ENCODE data around the gene SLC22A12. TPM values are rescaled to one million over a fixed set of nuclear protein-coding genes. Genes with fewer than 3 reads are reported as not detected.

SLC22A12 gene
- total and polyA plus RNA-seq, 8 donors, result not detected

- WGBS, 2 donors, result 86 to 89% methylated on average over 15 of the region's 15 CpGs
- Histone ChIP-seq H3K9me3 (no peaks in the 10 kb centered on the region), H3K4me3 (no peak overlapping the region), H3K36me3 (no peaks in the 10 kb centered on the region), H3K4me1 (peaks cover 0 to 16% (median 9%) of the 10 kb centered on the region in 3 donors), H3K27ac (no peak overlapping the region), H3K27me3 (no peaks in the 10 kb centered on the region)
- intact Hi-C loops (cut with DNase I), result no loop called here
- DNase-seq (no peak), FAIRE-seq (no peak), ATAC-seq (no peak)
- TF ChIP-seq CTCF (IDR thresholded peaks at IDR 0.05), result no peak
Observed at GRCh38 chr11:64562723-64563351, 28.2 kb upstream of the SLC22A12 start.

DNA sequence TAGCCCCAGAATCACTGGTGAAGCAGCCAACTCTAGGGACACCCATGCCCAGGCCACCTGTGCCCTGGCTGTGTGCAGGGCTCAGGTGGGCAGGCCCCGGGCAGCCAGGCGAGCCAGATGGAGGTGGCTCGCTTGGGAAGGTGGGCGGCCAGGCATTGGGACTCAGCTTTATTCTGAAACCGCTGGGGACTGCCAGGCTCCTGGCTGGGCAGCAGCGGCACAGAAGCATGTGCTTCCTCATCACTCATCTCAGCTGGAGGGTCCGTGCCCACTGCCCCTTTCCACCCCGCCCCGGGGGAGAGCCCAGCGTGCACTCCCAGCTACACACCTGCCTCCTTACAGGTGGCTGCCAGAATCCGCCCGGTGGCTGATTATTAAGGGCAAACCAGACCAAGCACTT is 27.1 kb upstream of the SLC22A12 start:
- FAIRE-seq, result no peak
- Histone ChIP-seq H3K9me3 (no peaks in the 10 kb centered on the region), H3K4me3 (no peak overlapping the region), H3K36me3 (no peaks in the 10 kb centered on the region), H3K27me3 (no peaks in the 10 kb centered on the region), H3K4me1 (peaks cover 0 to 16% (median 9%) of the 10 kb centered on the region in 3 donors), H3K27ac (no peak overlapping the region)
- 87 to 91% methylated on average over 12 of the region's 12 CpGs for WGBS, 2 donors
- TF ChIP-seq CTCF (IDR thresholded peaks at IDR 0.05), result no peak
- no peak for DNase-seq
- intact Hi-C loops (cut with DNase I), result no loop called here
- ATAC-seq, result no peak

- WGBS, 2 donors, result 95 to 96% methylated on average over 7 of the region's 7 CpGs
- ATAC-seq, result no peak
- H3K36me3 ChIP-seq, result no peaks in the 10 kb centered on the region
- TF ChIP-seq CTCF (IDR thresholded peaks at IDR 0.05), result no peak
- no peak overlapping the region for H3K4me3 ChIP-seq
- no peak for DNase-seq
- H3K27ac ChIP-seq, result no peak overlapping the region
- peaks cover 0 to 16% (median 9%) of the 10 kb centered on the region in 3 donors for H3K4me1 ChIP-seq
- no peaks in the 10 kb centered on the region for H3K27me3 ChIP-seq
- intact Hi-C loops (cut with DNase I), result no loop called here
- H3K9me3 ChIP-seq, result no peaks in the 10 kb centered on the region
- no peak for FAIRE-seq
Observed at GRCh38 chr11:64564419-64564818, 26.6 kb upstream of the SLC22A12 start.

GRCh38 chr11:64564947-64565889 is 25.8 kb upstream of the SLC22A12 start:
- Histone ChIP-seq H3K36me3 (no peaks in the 10 kb centered on the region), H3K27me3 (no peaks in the 10 kb centered on the region), H3K27ac (peak overlapping the region in 3 of 4 donors; percentile 7 to 81 (median 23)), H3K9me3 (no peaks in the 10 kb centered on the region), H3K4me3 (no peak overlapping the region), H3K4me1 (peaks cover 0 to 16% (median 9%) of the 10 kb centered on the region in 3 donors)
- ATAC-seq (no peak), FAIRE-seq (no peak), DNase-seq (peak in 1 of 6 donors; percentile 77)
- 86 to 88% methylated on average over 24 of the region's 24 CpGs for WGBS, 2 donors
- TF ChIP-seq CTCF (IDR thresholded peaks at IDR 0.05), result no peak
- intact Hi-C loops (cut with DNase I), result no loop called here

Measured in pancreas (tissue), 10 donors.